Measurements from ENCODE around the gene IFI27L2. TPM values are rescaled to one million over a fixed set of nuclear protein-coding genes. Genes with fewer than 3 reads are reported as not detected.
"Not testable (repeated sequence)": the region's sequence is repeated elsewhere in the genome, so short reads cannot be mapped to it uniquely, and the experiment has no call there.

The IFI27L2 gene
- total RNA-seq, 2 donors from 2014 or later: 61.3 to 73.8 TPM

DNA sequence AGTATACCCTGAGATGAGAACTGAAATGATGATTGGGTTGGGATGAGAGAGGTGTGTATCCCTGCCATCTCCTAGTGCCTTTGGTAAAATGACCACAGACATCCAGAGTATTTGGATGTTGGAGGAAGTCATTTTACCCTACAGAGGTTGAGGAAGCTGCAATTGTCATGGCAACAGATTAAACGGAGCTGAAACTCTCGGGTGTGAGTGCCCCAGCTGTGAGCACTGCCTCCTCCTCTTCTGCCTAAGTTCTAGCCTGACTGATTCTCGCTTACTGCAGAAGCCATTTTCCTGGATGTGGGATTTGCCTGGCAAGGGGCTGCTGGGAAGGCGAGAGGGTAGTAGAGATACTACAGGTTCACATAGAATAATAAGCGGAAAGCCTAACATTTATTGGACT lies 34.4 kb upstream of the IFI27L2 start:
- H3K27me3 Mint-ChIP-seq: peaks cover 0 to 13% of the 10 kb centered on the region in 2 donors
- no peak for DNase-seq (ENCODE audit: low spot score)
- peaks cover 0 to under 1% of the 10 kb centered on the region in 2 donors for H3K4me1 Mint-ChIP-seq (ENCODE audit: low read depth in 2 of 2)
- no peak overlapping the region for H3K27ac Mint-ChIP-seq
- no peaks in the 10 kb centered on the region for H3K36me3 Mint-ChIP-seq
- no peaks in the 10 kb centered on the region for H3K9me3 Mint-ChIP-seq
- no peak for ATAC-seq
- H3K4me3 Mint-ChIP-seq: no peak overlapping the region

- no peak for DNase-seq (ENCODE audit: low spot score)
- Mint-ChIP-seq H3K4me3 (no peak overlapping the region), H3K4me1 (ENCODE audit: low read depth in 2 of 2) (peaks cover 9% of the 10 kb centered on the region in 2 donors), H3K9me3 (no peaks in the 10 kb centered on the region), H3K36me3 (no peaks in the 10 kb centered on the region), H3K27ac (no peak overlapping the region), H3K27me3 (peaks cover 0 to 13% of the 10 kb centered on the region in 2 donors)
- ATAC-seq: no peak
These were observed 33.1 kb upstream of the IFI27L2 start for GRCh38 chr14:94162466-94162865.

- H3K4me3 Mint-ChIP-seq: no peak overlapping the region
- peaks cover 9% of the 10 kb centered on the region in 2 donors for H3K4me1 Mint-ChIP-seq (ENCODE audit: low read depth in 2 of 2)
- no peak overlapping the region for H3K27ac Mint-ChIP-seq
- H3K27me3 Mint-ChIP-seq: peaks cover 0 to 16% of the 10 kb centered on the region in 2 donors
- no peak for DNase-seq (ENCODE audit: low spot score)
- H3K36me3 Mint-ChIP-seq: no peaks in the 10 kb centered on the region
- H3K9me3 Mint-ChIP-seq: no peaks in the 10 kb centered on the region
- ATAC-seq: no peak
These were observed 32.6 kb upstream of the IFI27L2 start for GRCh38 chr14:94161981-94162380.

DNA sequence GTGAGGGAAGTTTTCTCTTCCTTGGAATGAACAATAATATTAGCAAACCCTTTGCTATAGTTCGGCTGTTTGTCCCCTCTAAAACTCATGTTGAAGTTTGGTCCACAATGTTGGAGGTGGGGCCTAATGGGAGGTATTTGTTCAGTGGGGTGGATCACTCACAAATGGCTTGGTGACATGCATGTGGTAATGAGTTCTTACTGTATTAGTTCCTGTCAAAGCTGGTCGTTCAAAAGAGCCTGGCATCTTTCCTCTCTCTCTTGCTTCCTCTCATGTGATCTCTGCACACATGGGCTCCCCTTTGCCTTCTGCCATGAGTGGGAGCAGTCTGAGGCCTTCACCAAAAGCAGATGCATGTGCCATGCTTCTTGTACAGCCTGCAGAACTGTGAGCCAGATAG lies 31.7 kb upstream of the IFI27L2 start:
- Mint-ChIP-seq H3K9me3 (no peaks in the 10 kb centered on the region), H3K27me3 (peaks cover 0 to 14% of the 10 kb centered on the region in 2 donors), H3K36me3 (no peaks in the 10 kb centered on the region), H3K4me1 (ENCODE audit: low read depth in 2 of 2) (peaks cover 9% of the 10 kb centered on the region in 2 donors), H3K4me3 (no peak overlapping the region), H3K27ac (no peak overlapping the region)
- DNase-seq (ENCODE audit: low spot score) (no peak), ATAC-seq (no peak)

GRCh38 chr14:94158239-94158883 lies 29.0 kb upstream of the IFI27L2 start:
- H3K4me3 Mint-ChIP-seq: no peak overlapping the region
- H3K9me3 Mint-ChIP-seq: no peaks in the 10 kb centered on the region
- peaks cover 9% of the 10 kb centered on the region in 2 donors for H3K4me1 Mint-ChIP-seq (ENCODE audit: low read depth in 2 of 2)
- no peak for ATAC-seq
- peaks cover 0 to 13% of the 10 kb centered on the region in 2 donors for H3K27me3 Mint-ChIP-seq
- DNase-seq (ENCODE audit: low spot score): no peak
- no peak overlapping the region for H3K27ac Mint-ChIP-seq
- no peaks in the 10 kb centered on the region for H3K36me3 Mint-ChIP-seq

DNA sequence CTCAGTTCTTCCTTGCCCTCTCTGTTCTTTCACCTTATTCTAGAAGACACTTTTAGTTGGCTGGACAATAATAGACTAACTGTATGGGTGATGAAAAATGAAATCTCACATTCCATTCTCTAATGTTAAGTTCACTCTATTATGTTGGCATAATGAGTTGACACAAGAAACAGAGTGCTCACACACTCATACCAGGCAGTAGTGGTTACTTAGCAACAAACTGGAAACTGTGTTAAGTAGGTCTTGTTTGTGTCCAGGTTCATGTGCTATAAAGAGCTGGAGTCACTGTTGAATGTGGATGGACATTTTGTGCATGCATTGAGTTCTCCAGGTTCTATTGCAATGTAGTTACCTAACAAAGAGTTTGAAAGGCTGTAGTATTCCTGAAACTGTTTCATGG lies 27.8 kb upstream of the IFI27L2 start:
- DNase-seq (ENCODE audit: low spot score) (no peak), ATAC-seq (no peak)
- Mint-ChIP-seq H3K27ac (no peak overlapping the region), H3K4me1 (ENCODE audit: low read depth in 2 of 2) (peaks cover 9% of the 10 kb centered on the region in 2 donors), H3K36me3 (no peaks in the 10 kb centered on the region), H3K27me3 (peaks cover 0 to 17% of the 10 kb centered on the region in 2 donors), H3K4me3 (no peak overlapping the region), H3K9me3 (no peaks in the 10 kb centered on the region)

GRCh38 chr14:94156143-94156542 lies 26.7 kb upstream of the IFI27L2 start:
- H3K4me1 Mint-ChIP-seq (ENCODE audit: low read depth in 2 of 2): not testable (repeated sequence)

GRCh38 chr14:94153750-94154342 lies 24.4 kb upstream of the IFI27L2 start:
- H3K9me3 Mint-ChIP-seq: no peaks in the 10 kb centered on the region
- DNase-seq (ENCODE audit: low spot score) (no peak), ATAC-seq (no peak)
- H3K4me1 Mint-ChIP-seq (ENCODE audit: low read depth in 2 of 2): peaks cover 9% of the 10 kb centered on the region in 2 donors
- H3K4me3 Mint-ChIP-seq: no peak overlapping the region
- peaks cover 15 to 27% of the 10 kb centered on the region in 2 donors for H3K27me3 Mint-ChIP-seq
- H3K27ac Mint-ChIP-seq: no peak overlapping the region
- H3K36me3 Mint-ChIP-seq: no peaks in the 10 kb centered on the region

More at GRCh38 chr14:94156143-94156542, 26.7 kb upstream of the IFI27L2 start:
- H3K27me3 Mint-ChIP-seq: peaks cover 4 to 19% of the 10 kb centered on the region in 2 donors
- not testable (repeated sequence) for H3K4me3 Mint-ChIP-seq; H3K36me3 Mint-ChIP-seq; H3K27ac Mint-ChIP-seq; ATAC-seq; DNase-seq (ENCODE audit: low spot score); H3K9me3 Mint-ChIP-seq

DNA sequence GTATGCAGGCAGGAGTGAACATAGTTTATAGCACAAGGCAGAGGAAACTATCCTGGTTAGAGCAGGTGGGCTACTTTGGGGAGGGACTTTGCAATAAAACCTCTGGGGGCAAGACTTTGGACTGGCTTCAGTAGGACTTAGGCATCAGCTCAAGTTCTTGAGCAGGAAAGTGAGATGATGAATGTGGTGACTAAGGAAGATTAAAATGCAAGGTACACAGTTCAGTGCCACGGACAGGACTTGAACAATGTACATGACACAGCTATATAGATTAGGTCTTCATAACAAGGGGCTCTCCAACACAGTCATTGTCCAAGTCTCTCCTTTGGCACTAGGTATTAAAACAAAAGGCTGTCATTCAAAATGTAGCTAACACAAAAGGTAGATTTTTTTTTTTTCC lies 23.3 kb upstream of the IFI27L2 start:
- ATAC-seq (no peak), DNase-seq (ENCODE audit: low spot score) (no peak)
- Mint-ChIP-seq H3K4me3 (no peak overlapping the region), H3K27ac (no peak overlapping the region), H3K9me3 (no peaks in the 10 kb centered on the region), H3K27me3 (peaks cover 22 to 32% of the 10 kb centered on the region in 2 donors), H3K4me1 (ENCODE audit: low read depth in 2 of 2) (peaks cover 0 to under 1% of the 10 kb centered on the region in 2 donors), H3K36me3 (no peaks in the 10 kb centered on the region)

DNA sequence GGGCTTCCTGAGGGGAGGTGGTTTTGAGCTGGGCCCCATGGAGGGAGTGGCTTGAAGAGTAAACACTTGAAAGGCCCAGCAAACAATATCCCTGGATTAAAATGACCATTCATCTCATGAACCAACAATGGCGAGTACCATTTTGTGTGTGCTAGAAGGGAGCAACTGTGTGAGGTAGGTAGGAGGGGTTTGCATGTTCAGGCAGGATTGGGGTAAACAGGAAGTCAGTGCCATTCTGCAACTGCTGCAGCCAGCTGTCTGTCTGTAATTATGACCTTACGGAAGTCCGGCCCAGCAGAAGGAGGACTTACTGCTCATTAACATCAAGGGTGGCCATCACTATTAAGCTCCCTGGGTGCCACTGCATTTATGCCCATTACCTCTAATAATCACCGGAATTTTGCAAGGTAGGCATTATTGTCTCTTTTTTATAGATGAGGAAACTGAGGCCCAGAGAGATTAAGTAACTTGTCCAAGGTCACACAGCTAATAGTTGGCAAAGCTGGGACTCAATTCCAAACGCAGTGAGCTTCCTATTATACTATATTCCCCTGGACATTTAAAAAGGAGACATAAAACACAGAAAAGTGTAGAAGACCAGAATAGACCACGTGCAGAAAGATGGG lies 16.6 kb upstream of the IFI27L2 start:
- Mint-ChIP-seq H3K27ac (no peak overlapping the region), H3K36me3 (no peaks in the 10 kb centered on the region), H3K4me1 (ENCODE audit: low read depth in 2 of 2) (peaks cover 6 to 7% of the 10 kb centered on the region in 2 donors), H3K4me3 (no peak overlapping the region), H3K9me3 (no peaks in the 10 kb centered on the region), H3K27me3 (peaks cover 17 to 18% of the 10 kb centered on the region in 2 donors)
- no peak for ATAC-seq
- no peak for DNase-seq (ENCODE audit: low spot score)

GRCh38 chr14:94144765-94145164 lies 15.4 kb upstream of the IFI27L2 start:
- peaks cover 10 to 13% of the 10 kb centered on the region in 2 donors for H3K27me3 Mint-ChIP-seq
- no peak overlapping the region for H3K4me3 Mint-ChIP-seq
- H3K27ac Mint-ChIP-seq: peak overlapping the region in 1 of 2 donors; percentile 46
- no peak for ATAC-seq
- DNase-seq (ENCODE audit: low spot score): no peak
- no peaks in the 10 kb centered on the region for H3K9me3 Mint-ChIP-seq
- H3K4me1 Mint-ChIP-seq (ENCODE audit: low read depth in 2 of 2): peaks cover 6 to 7% of the 10 kb centered on the region in 2 donors
- no peaks in the 10 kb centered on the region for H3K36me3 Mint-ChIP-seq

- Mint-ChIP-seq H3K27ac (no peak overlapping the region), H3K4me3 (no peak overlapping the region), H3K27me3 (peaks cover 6 to 8% of the 10 kb centered on the region in 2 donors), H3K9me3 (no peaks in the 10 kb centered on the region), H3K36me3 (no peaks in the 10 kb centered on the region), H3K4me1 (ENCODE audit: low read depth in 2 of 2) (peaks cover 6 to 7% of the 10 kb centered on the region in 2 donors)
- DNase-seq (ENCODE audit: low spot score) (no peak), ATAC-seq (no peak)
These were observed 14.3 kb upstream of the IFI27L2 start for GRCh38 chr14:94143711-94144110.

GRCh38 chr14:94143239-94143638 lies 13.8 kb upstream of the IFI27L2 start:
- no peaks in the 10 kb centered on the region for H3K36me3 Mint-ChIP-seq
- H3K4me1 Mint-ChIP-seq (ENCODE audit: low read depth in 2 of 2): peaks cover 6 to 7% of the 10 kb centered on the region in 2 donors
- DNase-seq (ENCODE audit: low spot score): no peak
- H3K27ac Mint-ChIP-seq: no peak overlapping the region
- H3K27me3 Mint-ChIP-seq: peaks cover 1 to 5% of the 10 kb centered on the region in 2 donors
- H3K9me3 Mint-ChIP-seq: no peaks in the 10 kb centered on the region
- no peak overlapping the region for H3K4me3 Mint-ChIP-seq
- ATAC-seq: no peak

DNA sequence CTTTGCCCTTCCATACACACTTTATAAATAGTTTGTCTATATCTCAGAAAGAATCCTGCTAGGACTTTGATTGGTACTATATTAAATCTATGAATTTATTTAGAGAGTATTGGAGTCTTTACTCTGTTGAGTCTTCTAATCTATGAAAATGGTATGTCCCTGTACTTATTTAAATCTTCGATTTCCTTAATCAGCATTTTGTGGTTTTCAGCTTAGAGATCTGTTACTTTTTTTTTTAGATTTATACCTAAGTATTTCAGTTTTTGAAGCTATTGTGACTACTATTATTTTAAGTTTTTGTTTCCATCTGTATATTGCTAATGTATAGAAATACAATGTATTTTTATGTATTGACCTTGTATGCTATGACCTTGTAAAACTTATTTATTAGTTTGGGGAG lies 13.4 kb upstream of the IFI27L2 start:
- H3K9me3 Mint-ChIP-seq: no peaks in the 10 kb centered on the region
- no peak for ATAC-seq

More for the DNA sequence above, 13.4 kb upstream of the IFI27L2 start:
- no peak overlapping the region for H3K27ac Mint-ChIP-seq
- no peaks in the 10 kb centered on the region for H3K36me3 Mint-ChIP-seq
- peaks cover 6 to 7% of the 10 kb centered on the region in 2 donors for H3K4me1 Mint-ChIP-seq (ENCODE audit: low read depth in 2 of 2)
- no peak overlapping the region for H3K4me3 Mint-ChIP-seq
- H3K27me3 Mint-ChIP-seq: peaks cover 0 to 3% of the 10 kb centered on the region in 2 donors
- DNase-seq (ENCODE audit: low spot score): no peak

Measured in natural killer cell treated with Interleukin-12 subunit alpha and Interleukin-12 subunit beta and Interleukin-15 and Interleukin-18, amount 100 ng/mL, for 72 hours (primary cell).